Mucosa of descending colon (tissue), 3 donors: ENCODE results near the gene GLCE. TPM values are rescaled to one million over a fixed set of nuclear protein-coding genes. Genes with fewer than 3 reads are reported as not detected.
A peak's percentile ranks its signal among the peaks of the same experiment; 100 is the strongest.

Experiments
- ATAC-seq: fragments of 200-7000 bp; cut with Tn5 transposase; one replicate; pipeline ENCODE4 v1.9.1; 2020; ENCODE audit warnings: mild to moderate bottlenecking, moderate library complexity
- DNase-seq, 3 donors: peaks; one replicate each; pipeline ENCODE4 v3.0.0-alpha.2; 2020
- H3K36me3 ChIP-seq: fragments of 200-600 bp; one replicate; pipeline ENCODE4 v1.8.0; 2021; ENCODE audit warnings: low read depth, mild to moderate bottlenecking
- H3K4me1 ChIP-seq: fragments of 200-600 bp; one replicate; pipeline ENCODE4 v1.8.0; 2021; ENCODE audit warnings: low read depth, mild to moderate bottlenecking
- H3K4me3 ChIP-seq: fragments of 200-600 bp; one replicate; pipeline ENCODE4 v1.8.0; 2021; ENCODE audit warnings: mild to moderate bottlenecking
- H3K9me3 ChIP-seq: fragments of 200-600 bp; one replicate; pipeline ENCODE4 v1.8.0; 2021; ENCODE audit warnings: mild to moderate bottlenecking
- intact Hi-C, 2 donors: fragments of 100-400 bp; cut with DNase I in 1 of 2; cut with micrococcal nuclease in 1 of 2; formaldehyde crosslinking; loops; one replicate each; pipeline versions ENCODE4 v1.11.0 to v1.11.1; 2022; cut with DNase I, micrococcal nuclease
- total RNA-seq, 3 donors: library from RNA; stranded (reverse); fragmentation: NEBNext Ultra II Directional in 2 of 3; extraction: Animal tissue kit (Norgen Biotek cat#: 25700) in 2 of 3; gene quantifications; one replicate each; pipeline versions ENCODE4 v1.2.1 to v1.2.4, GENCODE V29; 2021 to 2023
- TF ChIP-seq, protein P1 (sequence below): fragments of 200-600 bp; IDR thresholded peaks from one replicate; pipeline ENCODE4 v1.8.0; 2022; ENCODE audit warnings: antibody characterized with exemption, mild to moderate bottlenecking
- donor health status: DM: no; HTN: no; CAD: no; lungs with moderate emphysema.
- donor health status: DM: no; HTN: no; CAD: no.
- donor health status: DM: no; HTN: yes; CAD: no.

GLCE gene
- total RNA-seq, 3 donors from 2014 or later = 17.7 to 36.4 (median 32.3) TPM

DNA sequence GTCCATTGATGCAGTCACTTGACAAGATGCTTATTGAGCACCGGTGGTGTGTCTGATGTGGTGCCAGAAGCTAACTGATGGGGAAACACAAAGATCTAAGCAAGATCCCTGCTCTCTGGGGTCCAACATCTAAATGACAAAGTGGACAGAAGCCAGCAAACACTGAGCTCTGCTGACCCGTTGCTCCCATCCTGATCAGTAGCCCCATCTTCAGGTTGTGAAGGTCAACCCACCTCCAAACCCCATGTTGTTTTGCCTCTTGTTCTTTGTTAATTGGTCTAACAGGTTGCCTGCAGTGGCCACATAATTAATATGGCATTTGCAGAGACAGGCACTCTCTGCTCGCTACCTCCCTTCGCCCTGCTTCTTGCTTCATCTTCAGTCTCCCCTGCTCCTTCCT lies 21.5 kb upstream of the GLCE start:
- intact Hi-C loops = no loop called here
- H3K4me3 ChIP-seq = no peak overlapping the region
- DNase-seq (no peak), ATAC-seq (no peak)
- no peaks in the 10 kb centered on the region for H3K36me3 ChIP-seq
- H3K4me1 ChIP-seq = no peaks in the 10 kb centered on the region
- TF ChIP-seq, protein P1, sequence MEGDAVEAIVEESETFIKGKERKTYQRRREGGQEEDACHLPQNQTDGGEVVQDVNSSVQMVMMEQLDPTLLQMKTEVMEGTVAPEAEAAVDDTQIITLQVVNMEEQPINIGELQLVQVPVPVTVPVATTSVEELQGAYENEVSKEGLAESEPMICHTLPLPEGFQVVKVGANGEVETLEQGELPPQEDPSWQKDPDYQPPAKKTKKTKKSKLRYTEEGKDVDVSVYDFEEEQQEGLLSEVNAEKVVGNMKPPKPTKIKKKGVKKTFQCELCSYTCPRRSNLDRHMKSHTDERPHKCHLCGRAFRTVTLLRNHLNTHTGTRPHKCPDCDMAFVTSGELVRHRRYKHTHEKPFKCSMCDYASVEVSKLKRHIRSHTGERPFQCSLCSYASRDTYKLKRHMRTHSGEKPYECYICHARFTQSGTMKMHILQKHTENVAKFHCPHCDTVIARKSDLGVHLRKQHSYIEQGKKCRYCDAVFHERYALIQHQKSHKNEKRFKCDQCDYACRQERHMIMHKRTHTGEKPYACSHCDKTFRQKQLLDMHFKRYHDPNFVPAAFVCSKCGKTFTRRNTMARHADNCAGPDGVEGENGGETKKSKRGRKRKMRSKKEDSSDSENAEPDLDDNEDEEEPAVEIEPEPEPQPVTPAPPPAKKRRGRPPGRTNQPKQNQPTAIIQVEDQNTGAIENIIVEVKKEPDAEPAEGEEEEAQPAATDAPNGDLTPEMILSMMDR = no peak
- no peaks in the 10 kb centered on the region for H3K9me3 ChIP-seq

DNA sequence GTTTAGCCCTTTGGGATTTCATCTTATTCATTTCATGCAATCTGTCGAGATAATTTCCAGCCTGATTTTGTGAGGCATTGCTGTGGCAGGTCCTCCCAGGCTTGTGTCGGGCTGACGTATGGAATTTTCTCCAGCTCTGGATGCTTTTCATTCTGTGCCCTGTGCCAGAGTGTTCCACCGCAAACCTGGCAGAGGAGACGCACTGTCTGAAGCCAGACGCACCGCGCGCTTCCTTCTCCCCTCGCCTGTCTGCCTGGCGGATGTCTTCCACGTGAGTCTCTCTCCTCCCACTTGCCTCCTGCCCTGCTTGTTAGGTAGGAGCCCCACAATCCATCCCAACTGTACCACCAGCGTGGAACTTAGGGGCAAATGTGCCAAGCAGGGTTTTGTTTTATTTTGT lies 20.1 kb upstream of the GLCE start:
- ATAC-seq (no peak), DNase-seq (no peak)
- Histone ChIP-seq H3K4me1 (no peaks in the 10 kb centered on the region), H3K4me3 (no peak overlapping the region), H3K36me3 (no peaks in the 10 kb centered on the region), H3K9me3 (no peaks in the 10 kb centered on the region)
- TF ChIP-seq, protein P1 = no peak
- intact Hi-C loops = no loop called here

DNA sequence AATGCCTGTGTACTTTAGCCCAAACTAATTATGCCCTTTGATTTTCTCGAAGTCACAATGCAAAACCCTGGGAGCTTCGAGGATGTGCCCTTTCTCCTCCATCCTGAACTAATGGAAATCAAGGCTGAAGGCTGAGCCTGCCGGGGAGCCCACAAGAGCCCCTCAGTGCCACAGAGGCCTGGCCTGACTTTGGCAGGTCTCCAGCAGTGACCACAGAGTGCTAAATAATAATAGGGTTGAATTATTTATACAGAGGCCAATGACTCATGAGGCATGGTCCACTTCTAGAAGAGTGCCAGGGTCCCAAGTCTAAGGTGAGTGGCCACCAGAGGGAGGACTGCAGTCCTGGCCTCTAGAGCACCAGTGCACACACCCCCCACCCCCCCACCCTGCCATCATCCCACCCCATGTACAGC lies 19.1 kb upstream of the GLCE start:
- intact Hi-C loops = no loop called here
- H3K4me3 ChIP-seq = no peak overlapping the region
- DNase-seq (no peak), ATAC-seq (peak; percentile 37)
- H3K36me3 ChIP-seq = no peaks in the 10 kb centered on the region
- H3K9me3 ChIP-seq = no peaks in the 10 kb centered on the region
- no peaks in the 10 kb centered on the region for H3K4me1 ChIP-seq
- TF ChIP-seq, protein P1 = no peak

DNA sequence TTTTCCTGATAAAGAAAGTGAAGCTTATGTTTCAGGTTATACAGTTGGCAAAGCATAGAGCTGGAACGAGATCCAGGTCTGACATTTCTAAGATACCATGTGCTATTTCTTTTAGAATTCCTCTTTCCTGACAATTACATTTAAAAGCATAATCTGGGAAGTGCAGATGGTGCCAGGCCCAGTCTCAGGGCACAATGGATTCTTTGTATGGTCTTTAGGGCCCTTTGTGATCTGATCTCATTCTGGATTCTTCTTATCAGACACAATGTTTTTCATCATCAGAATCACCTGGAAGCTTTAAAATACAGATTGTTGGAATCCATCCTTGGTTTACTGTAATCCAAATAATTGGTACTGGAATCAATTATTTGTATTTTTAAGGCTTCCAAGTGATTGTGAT lies 18.6 kb upstream of the GLCE start:
- no peaks in the 10 kb centered on the region for H3K36me3 ChIP-seq
- H3K4me3 ChIP-seq = no peak overlapping the region
- intact Hi-C loops = no loop called here
- H3K9me3 ChIP-seq = no peaks in the 10 kb centered on the region
- no peaks in the 10 kb centered on the region for H3K4me1 ChIP-seq
- DNase-seq (no peak), ATAC-seq (peak; percentile 36)
- TF ChIP-seq, protein P1 = no peak

DNA sequence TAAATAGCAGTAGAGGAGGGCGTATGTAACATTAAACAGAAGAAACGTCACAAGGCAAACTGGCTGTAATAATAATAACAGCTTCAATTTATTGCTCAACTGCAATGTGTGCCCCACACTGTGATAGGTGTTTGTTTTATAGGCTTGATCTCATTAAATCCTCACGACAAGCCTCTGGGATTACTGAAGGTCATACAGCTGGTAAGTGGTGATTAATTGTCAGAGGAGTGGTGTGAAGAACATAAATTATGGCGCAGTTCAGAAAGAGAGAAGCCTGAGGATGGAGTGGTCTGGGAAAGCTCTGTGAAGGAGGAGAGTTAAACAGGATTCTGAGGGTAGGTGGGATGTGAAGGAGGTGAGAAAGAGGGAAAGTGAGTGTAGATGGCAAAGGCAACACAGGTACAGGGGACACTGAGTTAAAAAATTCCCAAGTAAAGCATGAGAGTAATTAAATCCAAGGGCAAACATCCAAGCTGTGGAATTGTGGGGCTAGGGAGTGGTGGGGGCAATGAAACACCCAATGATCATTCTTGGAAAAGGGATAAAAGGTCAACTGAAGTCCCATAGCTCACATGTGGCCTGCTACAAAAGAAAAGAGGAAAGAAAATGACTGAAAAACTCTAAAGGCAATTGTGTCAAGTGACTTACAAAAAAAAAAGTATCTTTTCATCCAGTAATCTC lies 16.5 kb upstream of the GLCE start:
- TF ChIP-seq, protein P1 = no peak
- no peak for DNase-seq
- Histone ChIP-seq H3K36me3 (no peaks in the 10 kb centered on the region), H3K4me1 (no peaks in the 10 kb centered on the region), H3K9me3 (no peaks in the 10 kb centered on the region), H3K4me3 (no peak overlapping the region)
- intact Hi-C loops = no loop called here
- peak; percentile 78 for ATAC-seq

DNA sequence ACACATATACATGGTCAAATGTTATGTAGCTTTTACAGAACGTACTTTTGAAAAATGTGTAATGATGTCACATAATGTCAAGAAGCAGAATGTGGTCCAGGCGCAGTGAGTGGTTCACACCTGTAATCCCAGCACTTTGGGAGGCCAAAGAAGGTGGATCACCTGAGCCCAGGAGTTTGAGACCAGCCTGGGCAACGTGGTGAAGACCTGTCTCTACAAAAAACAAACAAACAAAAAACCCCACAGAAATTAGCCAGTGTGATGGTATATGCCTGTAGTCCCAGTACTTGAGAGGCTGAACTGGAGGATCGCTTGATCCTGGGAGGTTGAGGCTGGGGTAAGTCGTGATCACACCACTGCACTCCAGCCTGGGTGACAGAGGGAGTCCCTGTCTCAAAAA lies 15.9 kb upstream of the GLCE start:
- DNase-seq = no peak
- H3K36me3 ChIP-seq = no peaks in the 10 kb centered on the region
- H3K9me3 ChIP-seq = no peaks in the 10 kb centered on the region
- H3K4me1 ChIP-seq = no peaks in the 10 kb centered on the region
- TF ChIP-seq, protein P1 = no peak
- ATAC-seq = no peak
- no peak overlapping the region for H3K4me3 ChIP-seq
- intact Hi-C loops = no loop called here
